Islet precursor cell (in vitro differentiated cells): Measurements from ENCODE around the gene LY6G5C.

Experiments
- DNase-seq: peaks from one replicate; pipeline ENCODE4 v3.0.0-alpha.2; 2018

The LY6G5C gene

GRCh38 chr6:31660381-31661261, 20.2 kb downstream of the LY6G5C start, which contains the start of gene C6orf47:
C6orf47 (minus strand) TSS chr6:31660778; CDS start chr6:31659947, 831 bp downstream.
- DNase-seq, result peak; percentile 88

GRCh38 chr6:31659649-31660380, 21.1 kb downstream of the LY6G5C start:
- DNase-seq, result no peak

GRCh38 chr6:31658983-31659648, 21.8 kb downstream of the LY6G5C start:
- no peak for DNase-seq

- DNase-seq, result no peak
Measured at GRCh38 chr6:31658158-31658688, 22.6 kb downstream of the LY6G5C start.

GRCh38 chr6:31657406-31658157, 23.3 kb downstream of the LY6G5C start:
- no peak for DNase-seq

- DNase-seq, result no peak
Measured at GRCh38 chr6:31655349-31656237, 25.3 kb downstream of the LY6G5C start, which contains the start of gene APOM. APOM (plus strand) TSS chr6:31655894; CDS start chr6:31655967, 73 bp downstream.

- DNase-seq, result no peak
Measured at GRCh38 chr6:31654574-31655348, 26.1 kb downstream of the LY6G5C start.

GRCh38 chr6:31652925-31653724, 27.7 kb downstream of the LY6G5C start:
- peak; percentile 95 for DNase-seq

GRCh38 chr6:31651602-31652191, 29.2 kb downstream of the LY6G5C start:
- DNase-seq, result peak; percentile 94

GRCh38 chr6:31645325-31645724, 35.5 kb downstream of the LY6G5C start:
- DNase-seq, result no peak

GRCh38 chr6:31643818-31644454, 36.9 kb downstream of the LY6G5C start:
- DNase-seq, result no peak

GRCh38 chr6:31642798-31643570, 37.9 kb downstream of the LY6G5C start:
- DNase-seq, result no peak

GRCh38 chr6:31641370-31641769, 39.5 kb downstream of the LY6G5C start:
- DNase-seq, result no peak

- DNase-seq, result no peak
Measured at GRCh38 chr6:31640612-31641011, 40.3 kb downstream of the LY6G5C start.

- DNase-seq, result no peak
Measured at GRCh38 chr6:31639449-31639861, 41.4 kb downstream of the LY6G5C start.

GRCh38 chr6:31639043-31639442, 41.8 kb downstream of the LY6G5C start:
- DNase-seq, result no peak
